ENCODE results near the gene PCED1B. TPM values are rescaled to one million over a fixed set of nuclear protein-coding genes. Genes with fewer than 3 reads are reported as not detected.

PCED1B gene
- total RNA-seq, 1 experiment from 2014 or later, result 3.3 TPM

DNA sequence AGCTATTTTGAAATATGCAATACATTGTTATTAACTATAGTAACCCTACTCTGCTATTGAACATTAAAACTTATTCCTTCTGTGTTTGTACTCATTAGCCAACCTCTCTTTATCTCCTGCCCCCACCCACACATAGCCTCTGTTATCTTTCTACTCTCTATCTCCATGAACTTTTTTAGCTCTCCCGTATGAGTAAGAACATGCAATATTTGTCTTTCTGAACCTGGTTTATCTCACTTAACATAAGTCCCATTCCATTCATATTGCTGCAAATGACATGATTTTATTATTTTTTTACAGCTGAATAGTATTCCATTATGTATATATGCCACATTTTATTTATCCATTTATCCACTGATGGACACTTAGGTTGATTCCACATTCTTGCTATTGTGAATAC, 79.4 kb downstream of the PCED1B start:
- no peak overlapping the region for H4K91ac ChIP-seq (ENCODE audit: insufficient read length, low read depth, low read length)
- H3K4me1 ChIP-seq (ENCODE audit: insufficient read depth, low read length), result no peaks in the 10 kb centered on the region
- no peak overlapping the region for H3K56ac ChIP-seq (ENCODE audit: insufficient read length, low read depth, low read length)
- H3K27me3 ChIP-seq (ENCODE audit: insufficient read depth, low read length), result no peaks in the 10 kb centered on the region
- no peak overlapping the region for H2BK15ac ChIP-seq (ENCODE audit: low read depth, low read length)
- no peaks in the 10 kb centered on the region for H3K79me2 ChIP-seq (ENCODE audit: insufficient read depth, low read length)
- no peak overlapping the region for H2BK120ac ChIP-seq (ENCODE audit: low read depth, low read length, poor library complexity, severe bottlenecking)
- DNase-seq, result no peak
- no peak overlapping the region for H3K9ac ChIP-seq (ENCODE audit: extremely low read depth, insufficient read length, low read length)
- Mint-ChIP-seq H3K27ac (no peak overlapping the region), H3K9me3 (peaks cover 10 to 13% of the 10 kb centered on the region in 2 experiments), H3K4me3 (no peak overlapping the region), H3K27me3 (ENCODE audit: low read depth) (no peaks in the 10 kb centered on the region), H3K36me3 (ENCODE audit: insufficient read depth in 1 of 3, low read depth in 3 of 3) (peaks cover 0 to 8% (median 7%) of the 10 kb centered on the region in 3 experiments; a peak in 4 of 7 replicates), H3K4me1 (peaks cover 0 to 3% of the 10 kb centered on the region in 2 experiments; a peak in 1 of 4 replicates)
- no peak overlapping the region for H3K4me2 ChIP-seq (ENCODE audit: insufficient read depth, insufficient read length, low read length)
- no peak overlapping the region for H3K18ac ChIP-seq (ENCODE audit: insufficient read length, low read depth, low read length)
- H3K23ac ChIP-seq (ENCODE audit: insufficient read length, low read depth, low read length), result no peak overlapping the region
- H2BK20ac ChIP-seq (ENCODE audit: low read depth, low read length, poor library complexity, severe bottlenecking), result no peak overlapping the region
- TF ChIP-seq, protein P1, sequence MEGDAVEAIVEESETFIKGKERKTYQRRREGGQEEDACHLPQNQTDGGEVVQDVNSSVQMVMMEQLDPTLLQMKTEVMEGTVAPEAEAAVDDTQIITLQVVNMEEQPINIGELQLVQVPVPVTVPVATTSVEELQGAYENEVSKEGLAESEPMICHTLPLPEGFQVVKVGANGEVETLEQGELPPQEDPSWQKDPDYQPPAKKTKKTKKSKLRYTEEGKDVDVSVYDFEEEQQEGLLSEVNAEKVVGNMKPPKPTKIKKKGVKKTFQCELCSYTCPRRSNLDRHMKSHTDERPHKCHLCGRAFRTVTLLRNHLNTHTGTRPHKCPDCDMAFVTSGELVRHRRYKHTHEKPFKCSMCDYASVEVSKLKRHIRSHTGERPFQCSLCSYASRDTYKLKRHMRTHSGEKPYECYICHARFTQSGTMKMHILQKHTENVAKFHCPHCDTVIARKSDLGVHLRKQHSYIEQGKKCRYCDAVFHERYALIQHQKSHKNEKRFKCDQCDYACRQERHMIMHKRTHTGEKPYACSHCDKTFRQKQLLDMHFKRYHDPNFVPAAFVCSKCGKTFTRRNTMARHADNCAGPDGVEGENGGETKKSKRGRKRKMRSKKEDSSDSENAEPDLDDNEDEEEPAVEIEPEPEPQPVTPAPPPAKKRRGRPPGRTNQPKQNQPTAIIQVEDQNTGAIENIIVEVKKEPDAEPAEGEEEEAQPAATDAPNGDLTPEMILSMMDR (conservative IDR thresholded peaks at IDR 0.05), result no peak
- no peaks in the 10 kb centered on the region for H3K9me3 ChIP-seq (ENCODE audit: control insufficient read depth, low read depth, low read length)
- H3K14ac ChIP-seq (ENCODE audit: insufficient read depth, low read length), result no peak overlapping the region
- no peak overlapping the region for H4K5ac ChIP-seq (ENCODE audit: insufficient read length, low read depth, low read length)
- no peak overlapping the region for H2AFZ ChIP-seq (ENCODE audit: low read length)
- no peak overlapping the region for H3K4ac ChIP-seq (ENCODE audit: low read depth, low read length)
- H2BK5ac ChIP-seq (ENCODE audit: insufficient read length, low read length), result no peak overlapping the region
- H3K23me2 ChIP-seq (ENCODE audit: insufficient read length, low read depth, low read length, poor library complexity, severe bottlenecking), result no peaks in the 10 kb centered on the region
- H3K79me1 ChIP-seq (ENCODE audit: insufficient read depth, low read depth, low read length, poor library complexity, severe bottlenecking), result no peaks in the 10 kb centered on the region
- H4K20me1 ChIP-seq (ENCODE audit: control insufficient read depth, insufficient read depth, insufficient read length), result no peaks in the 10 kb centered on the region
- no peak overlapping the region for H4K8ac ChIP-seq (replicated peaks; ENCODE audit: insufficient read length, low read depth, low read length)
- WGBS (ENCODE audit: extremely low coverage, insufficient read length, low lambda C conversion rate), result no CpG with 5 or more reads among the region's 1 CpG
- no peak overlapping the region for H2AK5ac ChIP-seq (ENCODE audit: insufficient read length, low read length)
- no peak overlapping the region for H2BK12ac ChIP-seq (ENCODE audit: insufficient read length, low read depth, low read length)
- H3K27ac ChIP-seq (ENCODE audit: insufficient read length, low read depth, low read length), result no peak overlapping the region
- no peak overlapping the region for H3T11ph ChIP-seq (ENCODE audit: low read length)
